ENCODE data around the gene REEP1.
"Not testable (repeated sequence)": the region's sequence is repeated elsewhere in the genome, so short reads cannot be mapped to it uniquely, and the experiment has no call there.

The REEP1 gene

GRCh38 chr2:86337244-86337835 lies at the start of gene REEP1:
TSS of gene REEP1 (minus strand) at chr2:86337626. CDS start at chr2:86337510, 116 bp downstream.
- DNase-seq = no peak

GRCh38 chr2:86383844-86384243 lies 46.4 kb upstream of the REEP1 start:
- DNase-seq = no peak

DNA sequence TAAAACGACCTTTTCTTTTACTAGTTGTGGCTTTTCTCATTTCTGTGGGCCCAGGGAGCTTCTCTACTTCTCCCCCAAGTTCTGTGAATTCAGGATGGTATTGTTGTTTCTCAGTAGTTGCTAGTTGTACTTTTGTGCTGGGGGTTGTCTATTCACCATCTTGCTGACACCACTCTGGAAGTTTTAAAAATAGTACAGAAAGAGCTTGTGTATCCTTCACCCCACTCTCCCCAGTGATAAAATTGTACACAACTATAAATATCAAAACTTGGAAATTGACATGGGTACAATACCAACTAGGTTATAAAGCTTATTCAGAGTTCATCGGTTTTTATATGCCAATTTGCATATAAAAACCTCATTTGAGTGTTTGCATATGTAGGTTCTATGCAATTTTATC lies 45.3 kb upstream of the REEP1 start:
- no peak for DNase-seq

GRCh38 chr2:86382108-86382507 lies 44.7 kb upstream of the REEP1 start:
- DNase-seq = no peak

DNA sequence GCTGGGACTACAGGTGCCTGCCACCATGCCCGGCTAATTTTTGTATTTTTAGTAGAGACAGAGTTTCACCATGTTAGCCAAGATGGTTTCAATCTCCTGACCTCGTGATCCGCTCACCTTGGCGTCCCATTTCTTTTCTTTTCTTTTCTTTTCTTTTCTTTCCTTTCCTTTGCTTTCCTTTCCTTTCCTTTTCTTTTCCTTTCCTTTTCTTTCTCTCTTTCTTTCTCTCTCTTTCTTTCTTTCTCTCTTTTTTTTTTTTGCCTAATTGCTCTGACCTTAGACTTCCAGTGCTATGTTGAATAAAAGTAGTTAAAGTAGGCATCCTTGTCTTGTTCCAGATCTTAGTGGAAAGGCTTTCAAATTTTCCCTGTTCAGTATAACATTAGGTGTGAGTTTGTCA lies 41.0 kb upstream of the REEP1 start:
- no peak for DNase-seq

- no peak for DNase-seq
Measured at GRCh38 chr2:86375623-86376022, 38.2 kb upstream of the REEP1 start.

- no peak for DNase-seq
Measured at GRCh38 chr2:86372641-86373502, 35.4 kb upstream of the REEP1 start.

DNA sequence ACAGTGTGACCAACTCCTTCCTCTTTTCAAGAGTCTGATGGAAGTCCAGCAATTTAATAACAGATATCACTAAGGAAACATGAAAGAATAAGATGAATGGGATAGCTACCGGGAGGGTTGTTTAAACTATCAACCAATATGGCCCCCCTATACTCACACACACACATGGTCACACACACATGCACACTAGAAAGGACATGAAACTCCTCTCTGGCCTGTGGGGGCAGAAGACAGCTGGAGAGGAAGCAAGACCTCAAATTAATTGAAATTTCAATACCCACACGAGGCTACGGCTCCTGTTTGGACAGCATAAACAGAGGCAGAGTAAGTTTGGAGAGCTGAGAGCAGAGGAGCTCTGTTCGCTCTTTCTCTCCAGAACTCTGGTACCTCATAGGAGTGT lies 34.7 kb upstream of the REEP1 start:
- DNase-seq = no peak

DNA sequence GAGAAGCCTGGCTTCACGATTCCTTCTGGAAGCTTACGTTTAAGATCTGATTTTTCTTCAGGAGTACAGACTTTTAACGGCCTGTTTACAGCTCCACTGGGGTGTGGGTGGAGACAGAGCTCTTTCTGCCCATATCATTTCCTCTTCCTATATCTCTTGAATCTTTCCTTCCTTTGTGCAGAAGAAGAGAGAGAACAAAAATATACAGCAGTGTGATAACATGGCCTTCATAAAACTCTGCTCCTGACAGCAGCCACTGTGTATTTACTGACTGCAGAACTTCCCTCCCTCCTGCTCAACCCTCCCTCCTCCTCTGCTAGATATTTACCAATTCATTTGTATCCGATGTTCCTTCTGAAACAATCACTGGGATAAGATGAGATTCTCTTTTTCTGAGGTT lies 34.1 kb upstream of the REEP1 start:
- DNase-seq = no peak

GRCh38 chr2:86370579-86370978 lies 33.2 kb upstream of the REEP1 start:
- no peak for DNase-seq

DNA sequence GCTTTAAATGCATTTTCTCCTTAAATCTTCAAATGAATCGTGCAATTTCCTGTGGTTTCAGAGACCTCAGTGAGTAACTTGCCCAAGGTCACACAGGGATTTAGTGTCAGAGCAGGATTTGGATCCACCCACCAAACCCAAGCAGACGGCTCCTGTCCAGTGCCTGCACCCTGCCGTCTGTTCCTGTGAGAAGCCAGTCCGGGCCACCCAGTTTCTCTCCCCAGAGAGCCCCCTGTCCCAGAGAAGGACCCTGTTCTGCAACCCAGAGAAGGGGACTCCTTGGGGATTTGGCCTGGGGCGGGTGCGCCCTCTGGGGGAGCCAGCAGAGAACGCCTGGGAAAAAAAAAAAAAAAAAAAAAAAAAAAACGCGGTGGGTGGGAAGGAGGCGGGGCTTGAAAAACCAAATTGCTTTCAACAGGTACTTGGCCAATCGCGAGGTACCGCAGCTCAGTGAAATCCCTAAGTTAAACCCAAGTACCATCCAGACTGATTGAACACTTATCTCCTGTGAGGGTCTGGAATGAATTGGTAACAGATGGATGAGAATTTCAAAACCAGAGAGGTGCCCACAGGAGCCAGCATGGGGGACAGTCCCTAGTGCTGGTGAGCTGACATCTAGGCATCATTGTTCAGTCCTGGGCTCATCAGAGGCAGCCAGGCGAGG lies 30.9 kb upstream of the REEP1 start:
- no peak for DNase-seq

DNA sequence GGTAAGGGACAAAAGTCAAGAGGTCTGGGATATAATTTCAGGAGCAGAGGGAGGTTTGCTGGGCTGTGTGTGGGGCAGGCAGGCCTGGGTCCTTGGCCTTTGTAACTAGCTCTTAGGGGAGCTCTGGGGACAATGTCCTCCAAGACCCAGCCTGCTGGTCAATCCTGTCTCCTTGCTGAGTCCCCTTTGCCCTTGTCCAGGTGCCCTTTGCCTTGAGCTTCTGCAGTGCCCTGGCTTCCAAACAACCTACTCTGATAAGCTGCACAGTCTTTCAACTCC lies 30.0 kb upstream of the REEP1 start:
- DNase-seq = no peak

- DNase-seq = no peak
Measured at GRCh38 chr2:86366651-86367498, 29.4 kb upstream of the REEP1 start.

GRCh38 chr2:86364894-86365293 lies 27.5 kb upstream of the REEP1 start:
- DNase-seq = no peak

GRCh38 chr2:86360776-86361175 lies 23.4 kb upstream of the REEP1 start:
- DNase-seq = no peak

GRCh38 chr2:86358957-86359356 lies 21.5 kb upstream of the REEP1 start:
- no peak for DNase-seq

DNA sequence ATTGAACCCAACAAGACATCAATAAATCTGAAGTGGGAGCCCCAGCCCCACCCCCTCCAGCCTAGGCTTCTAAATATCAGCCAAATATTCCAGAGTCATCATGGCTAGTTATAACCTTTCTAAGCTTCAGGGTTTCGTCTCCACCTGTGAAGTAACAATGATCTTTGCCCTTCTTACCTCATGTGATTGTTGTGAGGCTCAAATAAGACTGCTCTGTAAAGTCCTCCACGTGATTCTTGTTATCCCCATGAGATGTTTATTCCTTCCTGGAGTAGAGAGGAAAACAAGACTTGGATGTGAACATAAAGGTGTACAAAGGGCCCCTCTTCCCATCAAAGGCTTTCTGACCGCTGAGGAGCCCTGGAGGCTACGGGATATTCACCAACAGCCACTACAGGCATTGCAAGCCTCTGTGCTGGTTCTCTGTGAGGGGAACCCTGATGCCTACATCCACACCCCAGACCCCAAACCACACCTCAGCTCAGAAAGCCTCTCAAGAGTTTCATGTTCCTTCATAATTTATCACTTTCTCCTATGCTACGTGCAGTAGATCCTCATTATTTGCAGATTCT lies 20.1 kb upstream of the REEP1 start:
- DNase-seq = no peak

DNA sequence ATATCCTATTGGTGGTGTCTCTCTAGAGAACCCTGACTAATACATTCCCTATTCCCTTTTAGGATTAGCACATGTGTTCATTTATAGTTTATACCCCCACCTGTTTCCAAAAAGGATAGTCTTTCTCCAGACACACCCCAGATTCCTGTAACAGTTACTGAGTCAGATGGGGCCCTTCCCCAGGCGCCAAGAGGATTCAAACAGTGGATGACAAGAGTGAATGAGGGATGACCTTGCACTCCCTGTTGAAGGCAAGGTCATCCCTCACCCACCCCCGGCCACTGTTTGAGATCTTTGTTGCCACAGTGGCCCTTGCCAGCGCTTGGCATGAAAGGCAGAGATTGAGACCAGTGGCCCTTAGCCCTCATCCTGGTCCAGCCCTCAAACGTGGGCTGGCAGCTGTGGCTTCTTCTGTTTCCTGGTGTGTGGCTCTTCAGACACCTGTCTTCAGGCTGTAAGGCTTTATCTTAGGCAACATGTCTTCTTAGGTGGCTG lies 15.3 kb upstream of the REEP1 start:
- DNase-seq = no peak

- no peak for DNase-seq
Measured at GRCh38 chr2:86352137-86352726, 14.8 kb upstream of the REEP1 start.

- no peak for DNase-seq
Measured at GRCh38 chr2:86350751-86351150, 13.3 kb upstream of the REEP1 start.

DNA sequence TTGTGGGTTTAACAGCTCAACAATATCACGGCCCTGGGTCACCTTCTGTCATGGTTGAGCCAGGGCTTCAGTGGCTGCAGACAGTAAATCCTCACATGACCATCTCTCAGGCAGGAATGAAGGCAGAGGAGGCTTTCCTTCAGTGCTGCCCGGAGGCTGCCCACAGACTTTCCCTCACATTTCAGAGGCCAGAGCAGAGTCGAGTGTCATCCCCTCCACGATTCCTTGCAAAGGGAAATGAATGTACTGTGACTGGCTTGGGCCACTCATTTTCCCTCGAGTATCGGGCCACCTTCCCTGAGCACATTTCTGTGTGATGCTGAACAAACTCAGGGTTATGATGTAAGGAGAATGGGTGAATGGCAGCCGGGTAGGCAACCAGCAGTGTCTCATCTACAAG lies 10.0 kb upstream of the REEP1 start:
- no peak for DNase-seq

DNA sequence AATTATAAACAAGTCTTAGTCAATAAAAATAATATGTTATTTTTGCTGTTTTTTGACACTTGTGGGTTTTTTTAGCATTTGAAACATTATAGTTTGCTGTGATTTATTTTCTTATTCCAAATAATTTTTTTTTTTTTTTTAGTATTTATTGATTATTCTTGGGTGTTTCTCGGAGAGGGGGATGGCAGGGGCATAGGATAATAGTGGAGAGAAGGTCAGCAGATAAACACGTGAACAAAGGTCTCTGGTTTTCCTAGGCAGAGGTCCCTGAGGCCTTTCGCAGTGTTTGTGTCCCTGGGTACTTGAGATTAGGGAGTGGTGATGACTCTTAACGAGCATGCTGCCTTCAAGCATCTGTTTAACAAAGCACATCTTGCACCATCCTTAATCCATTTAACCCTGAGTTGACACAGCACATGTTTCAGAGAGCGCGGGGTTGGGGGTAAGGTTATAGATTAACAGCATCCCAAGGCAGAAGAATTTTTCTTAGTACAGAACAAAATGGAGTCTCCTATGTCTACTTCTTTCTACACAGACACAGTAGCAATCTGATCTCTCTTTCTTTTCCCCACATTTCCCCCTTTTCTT lies 8.5 kb upstream of the REEP1 start:
- not testable (repeated sequence) for DNase-seq
